Germinal center (tissue), 1 donor: Measurements from ENCODE around the gene RNU2-1.
A peak's percentile ranks its signal among the peaks of the same experiment; 100 is the strongest.
"Not testable (repeated sequence)": the region's sequence is repeated elsewhere in the genome, so short reads cannot be mapped to it uniquely, and the experiment has no call there.

ENCODE experiments used
- DNase-seq: peaks from one replicate; pipeline ENCODE4 v3.0.0; 2012; ENCODE audit warnings: mixed read lengths, low spot score

Gene RNU2-1

GRCh38 chr17:43216369-43216761, 17.4 kb downstream of the RNU2-1 start:
- DNase-seq, result no peak

- DNase-seq, result no peak
Measured at GRCh38 chr17:43215341-43215740, 18.4 kb downstream of the RNU2-1 start.

- DNase-seq, result no peak
Measured at GRCh38 chr17:43213545-43213944, 20.2 kb downstream of the RNU2-1 start.

- DNase-seq, result no peak
Measured at GRCh38 chr17:43212641-43213490, 20.9 kb downstream of the RNU2-1 start.

GRCh38 chr17:43211480-43212402, 22.0 kb downstream of the RNU2-1 start, which contains the start of gene TMEM106A:
Gene TMEM106A, plus strand, starts transcription at chr17:43211875. Its CDS starts 1,167 bp downstream, at chr17:43213042.
- peak; percentile 95 for DNase-seq

- no peak for DNase-seq
Measured at GRCh38 chr17:43211123-43211479, 22.7 kb downstream of the RNU2-1 start.

GRCh38 chr17:43210576-43210975, 23.2 kb downstream of the RNU2-1 start:
- no peak for DNase-seq

- DNase-seq, result not testable (repeated sequence)
Measured at GRCh38 chr17:43203013-43203412, 30.8 kb downstream of the RNU2-1 start.

GRCh38 chr17:43200127-43200526, 33.6 kb downstream of the RNU2-1 start:
- no peak for DNase-seq

- no peak for DNase-seq
Measured at GRCh38 chr17:43199633-43200032, 34.1 kb downstream of the RNU2-1 start.

- DNase-seq, result no peak
Measured at GRCh38 chr17:43193251-43193650, 40.5 kb downstream of the RNU2-1 start.

GRCh38 chr17:43186656-43187055, 47.1 kb downstream of the RNU2-1 start:
- not testable (repeated sequence) for DNase-seq

- DNase-seq, result no peak
Measured at GRCh38 chr17:43183921-43184320, 49.9 kb downstream of the RNU2-1 start.
